Karpas-422 (cell line): ENCODE results near the gene SCUBE1. TPM values are rescaled to one million over a fixed set of nuclear protein-coding genes. Genes with fewer than 3 reads are reported as not detected.

ENCODE experiments used
- DNase-seq: peaks from one replicate; pipeline ENCODE4 v3.0.0-alpha.2; 2015
- H2AFZ ChIP-seq: fragments of 200-600 bp; sonication (generic); 2 replicates; pipeline ENCODE4 v1.6.1; 2014; ENCODE audit warnings: antibody characterized with exemption, low read length, mixed read lengths
- H3K27ac ChIP-seq: fragments of 200-600 bp; sonication (generic); 2 replicates; pipeline ENCODE4 v1.5.1; 2014; ENCODE audit warnings: mild to moderate bottlenecking, low read length, moderate library complexity
- H3K27me3 ChIP-seq: fragments of 200-600 bp; sonication (generic); 2 replicates; pipeline ENCODE4 v1.6.1; 2014; ENCODE audit warnings: low read length, mixed read lengths
- H3K36me3 ChIP-seq: fragments of 200-600 bp; sonication (generic); 2 replicates; pipeline ENCODE4 v1.6.1; 2014; ENCODE audit warnings: low read length, mixed read lengths; ENCODE audit not compliant: insufficient read depth
- H3K4me1 ChIP-seq: fragments of 200-600 bp; sonication (generic); 2 replicates; pipeline ENCODE4 v1.6.1; 2014; ENCODE audit warnings: mild to moderate bottlenecking, low read length, mixed read lengths
- H3K4me2 ChIP-seq: fragments of 200-600 bp; sonication (generic); 2 replicates; pipeline ENCODE4 v1.6.1; 2014; ENCODE audit warnings: low read length, low read depth, mild to moderate bottlenecking; ENCODE audit not compliant: poor library complexity, severe bottlenecking
- H3K4me3 ChIP-seq: fragments of 200-600 bp; sonication (generic); 2 replicates; pipeline ENCODE4 v1.5.1; 2014; ENCODE audit warnings: mild to moderate bottlenecking, antibody characterized with exemption, low read length, mixed read lengths
- H3K79me2 ChIP-seq: fragments of 200-600 bp; sonication (generic); 2 replicates; pipeline ENCODE4 v1.6.1; 2014; ENCODE audit warnings: mild to moderate bottlenecking, low read length, mixed read lengths
- H3K9ac ChIP-seq: fragments of 200-600 bp; sonication (generic); 2 replicates; pipeline ENCODE4 v1.6.0; 2014; ENCODE audit warnings: low read length
- H3K9me2 ChIP-seq: fragments of 200-600 bp; sonication (generic), shearing (Covaris generic); replicated peaks from 2 replicates; pipeline ENCODE4 v1.6.0; 2014; ENCODE audit warnings: mild to moderate bottlenecking, low read length, moderate library complexity; ENCODE audit not compliant: insufficient read depth
- H3K9me3 ChIP-seq: fragments of 300-700, 200-600 bp; sonication (generic); 2 replicates; pipeline ENCODE4 v1.6.1; 2014; ENCODE audit warnings: low read length, mixed read lengths
- H4K20me1 ChIP-seq: fragments of 200-600 bp; sonication (generic); 2 replicates; pipeline ENCODE4 v1.6.1; 2014; ENCODE audit warnings: mild to moderate bottlenecking, antibody characterized with exemption, low read length, low read depth; ENCODE audit not compliant: insufficient read depth
- total RNA-seq: library from RNA; depleted of rRNA; stranded (reverse); fragments of >200 nt; shearing (Covaris generic); gene quantifications from 2 replicates; pipeline ENCODE4 v1.2.3, GENCODE V29; 2014; ENCODE audit warnings: low replicate concordance

The SCUBE1 gene
- total RNA-seq, 1 experiment from 2014 or later = not detected

GRCh38 chr22:43234264-43234988, 108.7 kb downstream of the SCUBE1 start:
- H3K79me2 ChIP-seq = no peaks in the 10 kb centered on the region
- no peaks in the 10 kb centered on the region for H3K36me3 ChIP-seq
- H3K4me1 ChIP-seq = no peaks in the 10 kb centered on the region
- H2AFZ ChIP-seq = no peak overlapping the region
- no peaks in the 10 kb centered on the region for H4K20me1 ChIP-seq
- H3K9me3 ChIP-seq = no peaks in the 10 kb centered on the region
- no peak for DNase-seq
- no peak overlapping the region for H3K4me2 ChIP-seq
- no peaks in the 10 kb centered on the region for H3K27me3 ChIP-seq
- no peaks in the 10 kb centered on the region for H3K9me2 ChIP-seq
- H3K9ac ChIP-seq = no peak overlapping the region
- no peak overlapping the region for H3K4me3 ChIP-seq
- H3K27ac ChIP-seq = no peak overlapping the region

GRCh38 chr22:43233529-43233928, 109.6 kb downstream of the SCUBE1 start:
- Histone ChIP-seq H3K4me3 (no peak overlapping the region), H2AFZ (no peak overlapping the region), H3K9ac (no peak overlapping the region), H3K79me2 (no peaks in the 10 kb centered on the region), H3K4me2 (no peak overlapping the region), H3K9me3 (no peaks in the 10 kb centered on the region), H3K9me2 (no peaks in the 10 kb centered on the region), H4K20me1 (no peaks in the 10 kb centered on the region), H3K27ac (no peak overlapping the region), H3K27me3 (no peaks in the 10 kb centered on the region), H3K4me1 (no peaks in the 10 kb centered on the region), H3K36me3 (no peaks in the 10 kb centered on the region)
- DNase-seq = no peak

- H3K79me2 ChIP-seq = no peaks in the 10 kb centered on the region
- no peaks in the 10 kb centered on the region for H4K20me1 ChIP-seq
- no peak overlapping the region for H3K9ac ChIP-seq
- no peaks in the 10 kb centered on the region for H3K27me3 ChIP-seq
- no peaks in the 10 kb centered on the region for H3K4me1 ChIP-seq
- no peak overlapping the region for H2AFZ ChIP-seq
- H3K27ac ChIP-seq = no peak overlapping the region
- no peak overlapping the region for H3K4me3 ChIP-seq
- H3K4me2 ChIP-seq = no peak overlapping the region
- no peaks in the 10 kb centered on the region for H3K9me2 ChIP-seq
- DNase-seq = no peak
- H3K9me3 ChIP-seq = no peaks in the 10 kb centered on the region
- no peaks in the 10 kb centered on the region for H3K36me3 ChIP-seq
Observed at GRCh38 chr22:43232445-43232844, 110.7 kb downstream of the SCUBE1 start.

GRCh38 chr22:43231724-43232034, 111.5 kb downstream of the SCUBE1 start:
- Histone ChIP-seq H3K4me1 (no peaks in the 10 kb centered on the region), H3K9me2 (no peaks in the 10 kb centered on the region), H3K9ac (no peak overlapping the region), H3K27me3 (no peaks in the 10 kb centered on the region), H3K4me2 (no peak overlapping the region), H2AFZ (no peak overlapping the region), H3K27ac (no peak overlapping the region), H3K4me3 (no peak overlapping the region), H3K9me3 (no peaks in the 10 kb centered on the region), H4K20me1 (no peaks in the 10 kb centered on the region), H3K36me3 (no peaks in the 10 kb centered on the region), H3K79me2 (no peaks in the 10 kb centered on the region)
- no peak for DNase-seq

GRCh38 chr22:43230971-43231723, 112.0 kb downstream of the SCUBE1 start:
- Histone ChIP-seq H3K9me2 (no peaks in the 10 kb centered on the region), H2AFZ (no peak overlapping the region), H3K4me3 (no peak overlapping the region), H3K4me1 (no peaks in the 10 kb centered on the region), H3K9me3 (no peaks in the 10 kb centered on the region), H3K79me2 (no peaks in the 10 kb centered on the region), H3K9ac (no peak overlapping the region), H3K27me3 (no peaks in the 10 kb centered on the region), H3K27ac (no peak overlapping the region), H3K4me2 (no peak overlapping the region), H4K20me1 (no peaks in the 10 kb centered on the region), H3K36me3 (no peaks in the 10 kb centered on the region)
- peak; percentile 85 for DNase-seq

GRCh38 chr22:43230571-43230970, 112.6 kb downstream of the SCUBE1 start:
- Histone ChIP-seq H3K36me3 (no peaks in the 10 kb centered on the region), H3K4me3 (no peak overlapping the region), H3K27me3 (no peaks in the 10 kb centered on the region), H4K20me1 (no peaks in the 10 kb centered on the region), H3K9me2 (no peaks in the 10 kb centered on the region), H3K27ac (no peak overlapping the region), H3K9me3 (no peaks in the 10 kb centered on the region), H3K9ac (no peak overlapping the region), H2AFZ (no peak overlapping the region), H3K4me2 (no peak overlapping the region), H3K4me1 (no peaks in the 10 kb centered on the region), H3K79me2 (no peaks in the 10 kb centered on the region)
- DNase-seq = no peak

- H3K9me3 ChIP-seq = no peaks in the 10 kb centered on the region
- no peak overlapping the region for H2AFZ ChIP-seq
- DNase-seq = no peak
- H4K20me1 ChIP-seq = no peaks in the 10 kb centered on the region
- no peaks in the 10 kb centered on the region for H3K9me2 ChIP-seq
- no peak overlapping the region for H3K27ac ChIP-seq
- H3K4me1 ChIP-seq = no peaks in the 10 kb centered on the region
- no peak overlapping the region for H3K9ac ChIP-seq
- H3K4me2 ChIP-seq = no peak overlapping the region
- no peaks in the 10 kb centered on the region for H3K36me3 ChIP-seq
- H3K79me2 ChIP-seq = no peaks in the 10 kb centered on the region
- no peaks in the 10 kb centered on the region for H3K27me3 ChIP-seq
- no peak overlapping the region for H3K4me3 ChIP-seq
Observed at GRCh38 chr22:43228863-43229262, 114.3 kb downstream of the SCUBE1 start.

- Histone ChIP-seq H3K4me2 (no peak overlapping the region), H3K9me3 (no peaks in the 10 kb centered on the region), H3K27me3 (no peaks in the 10 kb centered on the region), H3K27ac (no peak overlapping the region), H2AFZ (no peak overlapping the region), H3K36me3 (no peaks in the 10 kb centered on the region), H4K20me1 (no peaks in the 10 kb centered on the region), H3K4me3 (no peak overlapping the region), H3K9ac (no peak overlapping the region), H3K9me2 (no peaks in the 10 kb centered on the region), H3K4me1 (no peaks in the 10 kb centered on the region), H3K79me2 (no peaks in the 10 kb centered on the region)
- peak; percentile 73 for DNase-seq
Observed at GRCh38 chr22:43228330-43228729, 114.8 kb downstream of the SCUBE1 start.
